ENCODE results near the gene MAP1B.
"Not testable (repeated sequence)": the region's sequence is repeated elsewhere in the genome, so short reads cannot be mapped to it uniquely, and the experiment has no call there.

GRCh38 chr5:72089713-72090112 lies 17.6 kb upstream of the MAP1B start:
- not testable (repeated sequence) for TF ChIP-seq CTCF (conservative IDR thresholded peaks at IDR 0.05; ENCODE audit: low read depth, low read length); POLR2A (IDR thresholded peaks at IDR 0.05; ENCODE audit: low read depth, low read length)
